ENCODE results near the gene LCN1.

LCN1 gene

GRCh38 chr9:135574331-135574730 is 53.1 kb downstream of the LCN1 start:
- DNase-seq, result no peak

DNA sequence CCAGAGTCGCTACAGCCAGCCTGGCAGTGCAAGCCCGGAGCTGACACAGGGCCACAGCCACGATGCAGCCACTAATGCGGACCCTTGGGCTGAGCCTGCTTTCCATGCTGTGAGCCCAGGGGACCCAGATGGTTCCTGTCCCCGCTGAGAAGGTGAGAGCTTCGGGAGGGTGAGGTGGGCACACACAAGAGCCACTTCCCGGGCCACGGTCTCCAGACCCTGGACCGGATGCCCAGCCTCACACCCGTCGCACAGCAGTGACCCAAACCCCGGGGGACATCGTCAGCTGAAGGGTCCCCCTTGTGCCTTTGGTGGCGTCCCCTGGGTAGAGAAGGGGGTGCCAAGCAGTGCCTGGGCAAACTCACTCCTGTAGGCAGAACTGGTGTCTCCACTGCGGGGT is 53.7 kb downstream of the LCN1 start:
- DNase-seq, result no peak
